K562 (cell line): ENCODE results near the gene PHPT1. TPM values are rescaled to one million over a fixed set of nuclear protein-coding genes. Genes with fewer than 3 reads are reported as not detected.

Experiments used
- ELK3 ChIP-seq: fragments of 450-650 bp; formaldehyde crosslinking; IDR thresholded peaks from 2 replicates; pipeline ENCODE4 v1.4.0; 2020; ENCODE audit warnings: mild to moderate bottlenecking
- HMG20B ChIP-seq: fragments of 250-450 bp; sonication (Bioruptor Pico); IDR thresholded peaks from 2 replicates; pipeline ENCODE4 v1.5.0; 2021; ENCODE audit warnings: mild to moderate bottlenecking
- KLF13 ChIP-seq: fragments of 450-650 bp; IDR thresholded peaks from 2 replicates; pipeline ENCODE4 v1.6.1; 2016; ENCODE audit warnings: missing genetic modification characterization, low read depth, mild to moderate bottlenecking, missing compliant biosample characterization, moderate library complexity, borderline replicate concordance
- MAZ ChIP-seq, 2 experiments: fragments of 450-650 bp in 1 of 2; sonication (generic) in 1 of 2; formaldehyde crosslinking; IDR thresholded peaks in 1 of 2; conservative IDR thresholded peaks in 1 of 2; 2 replicates each; pipeline versions ENCODE4 v1.4.0 to v1.5.0; 2020; ENCODE audit warnings: mild to moderate bottlenecking in 1 of 2, missing genetic modification reagents in 1 of 2
- PRPF4 ChIP-seq: fragments of 200-400 bp; formaldehyde crosslinking; IDR thresholded peaks from one replicate; pipeline ENCODE4 v1.6.1; 2017; ENCODE audit warnings: low read length, low read depth, mild to moderate bottlenecking; ENCODE audit not compliant: insufficient read depth, poor library complexity, severe bottlenecking
- PTRF ChIP-seq: fragments of 450-650 bp; IDR thresholded peaks from 2 replicates; pipeline ENCODE4 v1.6.1; 2016; ENCODE audit warnings: mild to moderate bottlenecking, missing genetic modification characterization, missing compliant biosample characterization
- ZBTB7A ChIP-seq: IDR thresholded peaks from 2 replicates; pipeline ENCODE4 v1.6.1; 2011; ENCODE audit warnings: low read depth, mild to moderate bottlenecking, low read length, moderate library complexity, borderline replicate concordance; ENCODE audit not compliant: control insufficient read depth
- polyA plus RNA-seq, 8 experiments: library from polyadenylated mRNA; depleted of rRNA in 4 of 8; stranded (reverse) in 5 of 8; unstranded in 3 of 8; fragments of >200 nt; fragmentation: Nextera tagmentation in 2 of 8; fragmentation: Illumina TruSeq in 1 of 8; extraction: Ambion mirVana in 2 of 8; extraction: Trizol in 1 of 8; gene quantifications; 2 replicates each; pipeline versions ENCODE4 v1.2.1 to v1.2.3, GENCODE V29; 2011 to 2014; ENCODE audit warnings: inconsistent platforms in 1 of 8, missing spikeins in 1 of 8
- total RNA-seq, 7 experiments: library from RNA; depleted of rRNA in 6 of 7; stranded (reverse); fragments of >200 nt in 6 of 7; fragmentation: Illumina TruSeq in 2 of 7; extraction: Trizol in 2 of 7; gene quantifications; 2 replicates each; pipeline versions ENCODE4 v1.2.1 to v1.2.3, GENCODE V29; 2011 to 2021; ENCODE audit warnings: low replicate concordance in 1 of 7
- TF ChIP-seq, protein P1 (sequence below): fragments of 200-600 bp; sonication (generic); IDR thresholded peaks from one replicate; pipeline ENCODE4 v1.6.1; 2012; ENCODE audit warnings: mild to moderate bottlenecking, low read depth, low read length, inconsistent platforms
- TF ChIP-seq, protein P2 (sequence below), 2 experiments: IDR thresholded peaks; 2 replicates each; pipeline ENCODE4 v1.6.1; 2012; ENCODE audit warnings: improper control_type of control experiment in 2 of 2, low read depth in 2 of 2, low read length in 2 of 2, borderline replicate concordance in 1 of 2

PHPT1 gene
- total and polyA plus RNA-seq, 9 of the 15 experiments (the other 6 are each of a cell fraction or from before 2014, with no cell fraction given): 20.9 to 166 (median 129) TPM

DNA sequence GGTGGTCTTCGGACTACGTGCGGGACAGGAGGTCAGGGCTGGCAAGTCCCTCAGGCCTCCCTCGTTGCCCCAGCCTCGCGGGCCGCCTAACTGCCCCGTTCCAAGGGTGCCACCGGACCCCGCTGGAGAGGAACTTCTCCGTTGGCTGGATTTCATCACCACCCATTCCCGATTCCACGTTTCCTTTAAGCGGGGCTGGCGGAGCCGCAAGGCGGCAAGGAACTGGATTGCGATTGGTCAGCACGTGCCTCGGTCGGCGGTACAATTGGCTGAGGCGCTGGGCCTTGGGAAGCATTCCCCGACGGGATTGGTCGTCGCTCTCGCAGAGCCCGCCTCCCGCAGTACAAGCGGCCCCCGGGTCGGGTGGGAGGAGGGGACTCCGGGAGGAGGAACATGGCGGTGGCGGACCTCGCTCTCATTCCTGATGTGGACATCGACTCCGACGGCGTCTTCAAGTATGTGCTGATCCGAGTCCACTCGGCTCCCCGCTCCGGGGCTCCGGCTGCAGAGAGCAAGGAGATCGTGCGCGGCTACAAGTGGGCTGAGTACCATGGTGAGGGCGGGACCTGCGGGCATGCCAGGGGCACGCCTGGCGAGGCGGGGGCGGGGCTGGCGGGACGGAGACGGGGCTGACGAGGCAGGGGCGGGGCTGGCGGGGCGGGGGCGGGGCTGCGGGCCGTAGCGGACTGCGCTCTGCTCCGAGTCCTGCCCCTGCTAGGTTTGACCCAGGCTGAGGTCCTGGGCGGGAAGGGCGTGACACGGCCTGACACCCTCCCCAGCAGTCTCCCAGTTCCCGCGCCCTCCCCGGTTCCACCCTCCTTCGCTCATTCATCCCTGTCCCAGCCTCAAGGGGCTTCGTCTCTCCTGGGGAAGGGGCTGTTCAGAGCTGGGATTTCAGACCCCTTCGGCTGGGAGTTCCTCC is at the start of gene PHPT1 (continued):
- TF ChIP-seq, protein P1, sequence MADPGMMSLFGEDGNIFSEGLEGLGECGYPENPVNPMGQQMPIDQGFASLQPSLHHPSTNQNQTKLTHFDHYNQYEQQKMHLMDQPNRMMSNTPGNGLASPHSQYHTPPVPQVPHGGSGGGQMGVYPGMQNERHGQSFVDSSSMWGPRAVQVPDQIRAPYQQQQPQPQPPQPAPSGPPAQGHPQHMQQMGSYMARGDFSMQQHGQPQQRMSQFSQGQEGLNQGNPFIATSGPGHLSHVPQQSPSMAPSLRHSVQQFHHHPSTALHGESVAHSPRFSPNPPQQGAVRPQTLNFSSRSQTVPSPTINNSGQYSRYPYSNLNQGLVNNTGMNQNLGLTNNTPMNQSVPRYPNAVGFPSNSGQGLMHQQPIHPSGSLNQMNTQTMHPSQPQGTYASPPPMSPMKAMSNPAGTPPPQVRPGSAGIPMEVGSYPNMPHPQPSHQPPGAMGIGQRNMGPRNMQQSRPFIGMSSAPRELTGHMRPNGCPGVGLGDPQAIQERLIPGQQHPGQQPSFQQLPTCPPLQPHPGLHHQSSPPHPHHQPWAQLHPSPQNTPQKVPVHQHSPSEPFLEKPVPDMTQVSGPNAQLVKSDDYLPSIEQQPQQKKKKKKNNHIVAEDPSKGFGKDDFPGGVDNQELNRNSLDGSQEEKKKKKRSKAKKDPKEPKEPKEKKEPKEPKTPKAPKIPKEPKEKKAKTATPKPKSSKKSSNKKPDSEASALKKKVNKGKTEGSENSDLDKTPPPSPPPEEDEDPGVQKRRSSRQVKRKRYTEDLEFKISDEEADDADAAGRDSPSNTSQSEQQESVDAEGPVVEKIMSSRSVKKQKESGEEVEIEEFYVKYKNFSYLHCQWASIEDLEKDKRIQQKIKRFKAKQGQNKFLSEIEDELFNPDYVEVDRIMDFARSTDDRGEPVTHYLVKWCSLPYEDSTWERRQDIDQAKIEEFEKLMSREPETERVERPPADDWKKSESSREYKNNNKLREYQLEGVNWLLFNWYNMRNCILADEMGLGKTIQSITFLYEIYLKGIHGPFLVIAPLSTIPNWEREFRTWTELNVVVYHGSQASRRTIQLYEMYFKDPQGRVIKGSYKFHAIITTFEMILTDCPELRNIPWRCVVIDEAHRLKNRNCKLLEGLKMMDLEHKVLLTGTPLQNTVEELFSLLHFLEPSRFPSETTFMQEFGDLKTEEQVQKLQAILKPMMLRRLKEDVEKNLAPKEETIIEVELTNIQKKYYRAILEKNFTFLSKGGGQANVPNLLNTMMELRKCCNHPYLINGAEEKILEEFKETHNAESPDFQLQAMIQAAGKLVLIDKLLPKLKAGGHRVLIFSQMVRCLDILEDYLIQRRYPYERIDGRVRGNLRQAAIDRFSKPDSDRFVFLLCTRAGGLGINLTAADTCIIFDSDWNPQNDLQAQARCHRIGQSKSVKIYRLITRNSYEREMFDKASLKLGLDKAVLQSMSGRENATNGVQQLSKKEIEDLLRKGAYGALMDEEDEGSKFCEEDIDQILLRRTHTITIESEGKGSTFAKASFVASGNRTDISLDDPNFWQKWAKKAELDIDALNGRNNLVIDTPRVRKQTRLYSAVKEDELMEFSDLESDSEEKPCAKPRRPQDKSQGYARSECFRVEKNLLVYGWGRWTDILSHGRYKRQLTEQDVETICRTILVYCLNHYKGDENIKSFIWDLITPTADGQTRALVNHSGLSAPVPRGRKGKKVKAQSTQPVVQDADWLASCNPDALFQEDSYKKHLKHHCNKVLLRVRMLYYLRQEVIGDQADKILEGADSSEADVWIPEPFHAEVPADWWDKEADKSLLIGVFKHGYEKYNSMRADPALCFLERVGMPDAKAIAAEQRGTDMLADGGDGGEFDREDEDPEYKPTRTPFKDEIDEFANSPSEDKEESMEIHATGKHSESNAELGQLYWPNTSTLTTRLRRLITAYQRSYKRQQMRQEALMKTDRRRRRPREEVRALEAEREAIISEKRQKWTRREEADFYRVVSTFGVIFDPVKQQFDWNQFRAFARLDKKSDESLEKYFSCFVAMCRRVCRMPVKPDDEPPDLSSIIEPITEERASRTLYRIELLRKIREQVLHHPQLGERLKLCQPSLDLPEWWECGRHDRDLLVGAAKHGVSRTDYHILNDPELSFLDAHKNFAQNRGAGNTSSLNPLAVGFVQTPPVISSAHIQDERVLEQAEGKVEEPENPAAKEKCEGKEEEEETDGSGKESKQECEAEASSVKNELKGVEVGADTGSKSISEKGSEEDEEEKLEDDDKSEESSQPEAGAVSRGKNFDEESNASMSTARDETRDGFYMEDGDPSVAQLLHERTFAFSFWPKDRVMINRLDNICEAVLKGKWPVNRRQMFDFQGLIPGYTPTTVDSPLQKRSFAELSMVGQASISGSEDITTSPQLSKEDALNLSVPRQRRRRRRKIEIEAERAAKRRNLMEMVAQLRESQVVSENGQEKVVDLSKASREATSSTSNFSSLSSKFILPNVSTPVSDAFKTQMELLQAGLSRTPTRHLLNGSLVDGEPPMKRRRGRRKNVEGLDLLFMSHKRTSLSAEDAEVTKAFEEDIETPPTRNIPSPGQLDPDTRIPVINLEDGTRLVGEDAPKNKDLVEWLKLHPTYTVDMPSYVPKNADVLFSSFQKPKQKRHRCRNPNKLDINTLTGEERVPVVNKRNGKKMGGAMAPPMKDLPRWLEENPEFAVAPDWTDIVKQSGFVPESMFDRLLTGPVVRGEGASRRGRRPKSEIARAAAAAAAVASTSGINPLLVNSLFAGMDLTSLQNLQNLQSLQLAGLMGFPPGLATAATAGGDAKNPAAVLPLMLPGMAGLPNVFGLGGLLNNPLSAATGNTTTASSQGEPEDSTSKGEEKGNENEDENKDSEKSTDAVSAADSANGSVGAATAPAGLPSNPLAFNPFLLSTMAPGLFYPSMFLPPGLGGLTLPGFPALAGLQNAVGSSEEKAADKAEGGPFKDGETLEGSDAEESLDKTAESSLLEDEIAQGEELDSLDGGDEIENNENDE: no peak
- TF ChIP-seq, protein P2, sequence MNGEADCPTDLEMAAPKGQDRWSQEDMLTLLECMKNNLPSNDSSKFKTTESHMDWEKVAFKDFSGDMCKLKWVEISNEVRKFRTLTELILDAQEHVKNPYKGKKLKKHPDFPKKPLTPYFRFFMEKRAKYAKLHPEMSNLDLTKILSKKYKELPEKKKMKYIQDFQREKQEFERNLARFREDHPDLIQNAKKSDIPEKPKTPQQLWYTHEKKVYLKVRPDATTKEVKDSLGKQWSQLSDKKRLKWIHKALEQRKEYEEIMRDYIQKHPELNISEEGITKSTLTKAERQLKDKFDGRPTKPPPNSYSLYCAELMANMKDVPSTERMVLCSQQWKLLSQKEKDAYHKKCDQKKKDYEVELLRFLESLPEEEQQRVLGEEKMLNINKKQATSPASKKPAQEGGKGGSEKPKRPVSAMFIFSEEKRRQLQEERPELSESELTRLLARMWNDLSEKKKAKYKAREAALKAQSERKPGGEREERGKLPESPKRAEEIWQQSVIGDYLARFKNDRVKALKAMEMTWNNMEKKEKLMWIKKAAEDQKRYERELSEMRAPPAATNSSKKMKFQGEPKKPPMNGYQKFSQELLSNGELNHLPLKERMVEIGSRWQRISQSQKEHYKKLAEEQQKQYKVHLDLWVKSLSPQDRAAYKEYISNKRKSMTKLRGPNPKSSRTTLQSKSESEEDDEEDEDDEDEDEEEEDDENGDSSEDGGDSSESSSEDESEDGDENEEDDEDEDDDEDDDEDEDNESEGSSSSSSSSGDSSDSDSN (IDR thresholded peaks at IDR 0.05; ENCODE audit: borderline replicate concordance in 1 of 2, low read depth in 2 of 2, low read length in 2 of 2): no peak
- TF ChIP-seq PTRF (tag) (no peak), ZBTB7A (peak; percentile 15; the same call in 1 of the 2 replicates), HMG20B (CRISPR knock-in tag) (no peak), PRPF4 (no peak), ELK3 (no peak), MAZ (CRISPR knock-in tag; conservative IDR thresholded peaks at IDR 0.05 in 1 of 2, IDR thresholded peaks at IDR 0.05 in 1 of 2) (peak; percentile 94 to 96), KLF13 (tag) (peak; percentile 64; the same call in 1 of the 2 replicates)
